RPMI7951 (cell line): ENCODE results near the gene TNS3. TPM values are rescaled to one million over a fixed set of nuclear protein-coding genes. Genes with fewer than 3 reads are reported as not detected.

Source experiments
- DNase-seq: peaks from one replicate; pipeline ENCODE4 v3.0.0-alpha.2; 2012; ENCODE audit warnings: low read depth
- total RNA-seq: library from RNA; depleted of rRNA; stranded (reverse); fragments of >200 nt; shearing (Covaris generic); gene quantifications from 2 replicates; pipeline ENCODE4 v1.2.3, GENCODE V29; 2014

Gene TNS3
- total RNA-seq, 1 experiment from 2014 or later, result 149 TPM

DNA sequence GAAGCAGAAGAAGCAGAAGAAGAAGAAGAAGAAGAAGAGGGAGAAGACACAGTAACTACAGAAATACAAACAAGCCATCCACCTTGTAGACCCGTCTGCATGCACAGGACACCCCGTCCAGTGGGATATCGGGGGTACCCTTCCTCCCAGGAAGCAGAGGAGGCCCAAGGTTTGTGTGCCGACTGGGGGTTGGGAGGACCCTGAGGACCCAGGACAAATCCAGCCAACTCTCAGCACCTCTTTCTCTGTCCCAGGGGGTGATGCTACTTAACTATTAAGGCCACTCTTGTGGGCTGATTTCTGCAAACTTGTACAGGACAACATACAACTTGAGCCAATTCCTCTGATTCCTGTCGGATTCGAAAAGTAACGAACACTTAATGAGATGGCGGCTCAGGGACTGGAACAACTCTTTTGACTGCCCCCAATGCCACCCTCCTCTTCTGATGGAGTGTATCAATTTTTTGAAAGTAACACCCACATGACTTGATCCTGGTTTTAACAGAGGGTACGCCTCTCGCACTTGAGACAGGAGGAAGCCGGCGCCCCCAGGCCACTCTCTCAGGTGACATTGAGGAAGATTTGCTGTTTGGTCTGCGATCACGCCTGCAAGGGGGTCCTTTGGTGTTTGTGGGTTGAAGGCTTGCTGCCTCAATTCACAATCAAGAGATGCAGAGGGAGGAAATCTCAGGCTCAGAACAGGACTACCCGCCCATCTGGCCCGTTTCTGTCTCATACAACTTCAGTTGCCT, 192.6 kb downstream of the TNS3 start:
- no peak for DNase-seq

DNA sequence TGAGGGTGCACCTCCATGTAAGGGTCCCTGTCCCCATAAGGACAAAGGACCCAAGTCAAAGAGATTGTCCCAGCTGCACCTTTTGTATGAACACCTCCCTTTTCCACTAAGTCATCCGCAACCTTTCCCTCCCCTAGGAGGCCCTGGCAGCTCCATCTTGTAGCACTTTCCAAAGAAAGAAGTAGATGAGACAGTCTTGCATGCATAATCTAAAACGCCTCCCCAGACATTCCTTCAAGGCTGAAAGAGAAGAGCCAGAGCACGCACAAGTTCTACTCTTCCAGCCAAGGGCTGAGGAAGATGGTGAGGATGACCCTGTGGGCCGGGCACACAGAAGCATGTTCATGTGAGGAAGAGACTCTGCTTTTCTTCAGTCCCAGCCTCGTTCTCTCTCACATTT, 194.4 kb downstream of the TNS3 start:
- no peak for DNase-seq

DNA sequence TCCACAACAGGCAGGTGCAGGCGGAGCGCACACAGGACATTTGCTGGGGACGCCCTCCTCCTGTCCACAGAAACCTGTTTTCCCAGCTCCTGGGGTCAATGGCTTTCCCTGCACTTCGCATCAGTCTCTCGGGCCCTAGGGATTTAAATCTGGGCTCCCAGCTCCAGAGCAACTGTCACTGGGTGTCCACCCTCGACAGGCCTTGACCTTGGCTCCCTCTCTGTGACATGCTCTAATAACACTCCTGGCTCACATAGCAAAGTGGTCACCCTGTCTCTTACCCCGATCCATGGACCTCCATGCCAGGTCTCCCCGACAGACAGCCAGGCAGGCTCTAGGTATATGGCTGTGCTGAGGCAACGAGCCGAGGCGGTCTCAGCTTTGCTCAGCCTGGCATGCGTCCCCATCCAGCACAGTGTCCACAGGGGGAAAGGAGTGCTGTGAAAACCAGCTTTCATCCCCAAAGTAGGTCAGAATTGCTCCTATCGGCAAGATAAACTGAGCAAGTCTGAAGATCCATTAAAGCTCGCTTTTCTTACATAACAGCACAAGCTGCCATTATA, 195.6 kb downstream of the TNS3 start:
- DNase-seq, result no peak

DNA sequence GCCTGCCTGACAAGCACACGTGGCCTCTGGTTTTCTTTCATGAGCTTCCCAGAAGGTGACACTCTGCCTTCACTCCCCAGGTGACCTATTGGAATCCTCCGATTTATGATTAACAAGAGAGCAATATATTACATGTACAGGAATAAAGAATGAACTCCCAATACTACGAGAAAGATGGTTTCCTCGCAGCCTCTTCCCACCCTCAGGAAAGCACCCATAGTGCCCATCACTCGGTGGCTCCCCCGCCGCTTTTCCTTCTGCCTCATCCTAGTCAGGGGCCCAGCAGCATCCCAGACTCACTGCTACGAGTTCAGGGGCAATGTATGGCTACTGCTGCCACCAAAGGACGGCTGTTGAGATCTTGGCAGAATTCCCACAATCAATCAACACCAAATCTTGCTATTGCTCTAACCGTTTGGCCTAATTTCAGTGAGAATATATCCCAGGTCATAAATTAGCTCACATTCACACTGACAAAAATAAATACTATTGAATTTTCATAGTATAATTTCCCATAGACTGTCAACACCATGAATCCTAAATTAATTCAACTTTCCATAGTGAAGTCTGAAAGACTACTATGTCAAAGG, 196.3 kb downstream of the TNS3 start:
- no peak for DNase-seq

DNA sequence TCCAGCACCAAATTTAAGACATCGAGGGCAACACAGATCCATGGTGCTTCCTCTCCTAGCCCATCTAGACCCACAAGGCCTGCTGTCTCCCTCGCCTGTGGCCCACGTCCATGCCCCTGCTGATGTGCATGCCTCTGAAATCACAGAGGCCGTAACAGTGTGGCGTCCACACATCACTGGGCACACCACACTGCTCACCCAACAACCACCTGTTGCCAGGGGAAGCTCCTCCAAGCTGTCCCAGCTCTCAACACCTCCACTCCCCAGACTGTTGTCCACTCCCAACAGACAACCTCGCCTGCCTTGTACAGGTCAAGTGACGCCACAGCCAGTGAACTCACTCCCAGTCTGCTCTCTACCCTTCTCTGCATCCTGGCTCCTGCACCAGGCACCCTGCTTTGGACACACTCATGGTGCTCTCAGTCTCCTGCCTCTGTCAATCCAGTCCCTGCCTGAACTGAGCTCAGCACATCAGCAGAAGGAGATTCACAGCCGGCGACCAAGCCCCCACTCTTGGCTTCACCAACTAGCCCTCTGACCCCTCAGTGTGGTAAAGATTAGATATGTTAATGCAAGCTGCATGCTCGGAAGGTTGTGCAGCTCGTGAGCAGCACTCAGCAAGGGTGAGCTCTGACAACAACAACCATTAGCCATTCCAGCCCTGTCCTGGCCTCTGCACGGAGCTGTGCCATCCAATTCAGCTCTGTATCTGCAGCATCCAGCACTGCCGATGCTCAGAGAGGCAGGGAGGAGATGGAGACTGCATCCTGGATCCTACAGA, 197.0 kb downstream of the TNS3 start:
- DNase-seq, result no peak

DNA sequence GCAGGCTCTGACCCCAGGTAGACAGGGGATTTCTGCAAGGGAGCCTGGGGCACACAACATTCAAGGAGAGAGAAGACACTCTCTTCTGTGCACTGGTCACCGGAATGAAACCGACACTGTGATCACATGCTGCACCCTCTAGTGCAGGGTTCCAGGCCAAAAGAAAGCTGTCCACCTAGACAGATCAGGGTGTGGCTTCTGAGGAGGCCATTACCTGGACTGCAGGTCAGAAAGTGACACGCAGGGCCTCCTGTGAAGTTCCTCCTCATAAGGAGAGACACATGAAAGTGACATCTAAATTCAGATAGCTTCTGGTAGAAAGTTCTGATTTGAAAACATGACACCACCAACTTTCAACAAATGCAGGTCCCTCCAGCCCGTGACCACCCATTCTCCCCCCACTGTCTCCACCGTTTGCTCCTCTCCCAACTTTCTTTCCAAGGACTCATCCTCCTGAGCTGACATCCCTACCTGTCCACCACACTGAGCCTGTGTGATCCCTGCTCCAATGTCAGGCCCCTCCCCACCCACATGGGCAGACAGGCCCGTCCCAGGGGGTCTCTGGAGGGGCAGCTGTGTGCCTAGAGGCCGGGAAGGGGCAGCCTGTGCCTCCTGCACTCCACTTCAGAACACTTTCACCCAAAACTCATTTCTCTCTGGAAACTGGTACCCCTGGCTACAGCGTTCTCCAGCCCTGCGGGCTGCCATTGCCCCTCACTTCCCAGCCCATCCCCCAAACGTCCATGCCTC, 198.0 kb downstream of the TNS3 start:
- DNase-seq, result no peak

DNA sequence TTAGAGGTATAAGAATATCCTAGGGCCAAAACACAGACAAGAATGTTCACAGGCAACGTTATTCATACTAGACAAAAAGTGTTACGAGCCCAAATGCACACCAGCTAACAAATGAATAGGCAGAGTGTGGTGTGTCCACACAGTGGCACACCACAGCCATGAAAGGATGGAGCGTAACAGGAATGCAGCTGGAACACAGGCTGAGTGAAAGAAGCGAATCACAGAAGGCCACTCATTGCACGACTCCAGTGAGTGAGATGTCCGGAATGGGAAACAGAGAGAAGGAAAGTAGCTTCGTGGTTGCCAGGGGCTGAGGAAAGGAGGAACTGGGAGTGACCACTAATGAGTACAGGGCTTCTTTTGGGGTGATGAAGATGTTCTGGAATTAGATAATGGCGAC, 198.8 kb downstream of the TNS3 start:
- DNase-seq, result peak; percentile 89

DNA sequence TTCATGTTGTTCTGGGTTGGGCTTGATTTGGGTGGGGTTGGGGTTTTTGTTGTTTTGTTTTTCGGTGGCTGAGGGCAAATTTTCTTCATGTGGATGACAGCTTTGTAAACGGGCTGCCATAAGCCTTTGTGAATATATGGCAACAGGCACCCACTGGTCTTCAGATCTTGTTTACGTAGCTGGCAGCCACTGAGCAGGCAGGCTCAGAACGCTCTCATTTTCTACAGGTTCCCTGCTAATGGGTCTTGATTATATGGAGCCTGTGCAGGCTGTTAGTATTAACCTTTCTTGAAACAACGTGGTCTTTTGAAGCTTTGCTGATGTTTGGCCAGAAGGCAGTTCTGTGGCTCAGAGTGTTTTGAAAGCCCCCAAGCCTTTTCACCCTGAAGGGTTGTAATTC, 199.7 kb downstream of the TNS3 start:
- DNase-seq, result no peak

DNA sequence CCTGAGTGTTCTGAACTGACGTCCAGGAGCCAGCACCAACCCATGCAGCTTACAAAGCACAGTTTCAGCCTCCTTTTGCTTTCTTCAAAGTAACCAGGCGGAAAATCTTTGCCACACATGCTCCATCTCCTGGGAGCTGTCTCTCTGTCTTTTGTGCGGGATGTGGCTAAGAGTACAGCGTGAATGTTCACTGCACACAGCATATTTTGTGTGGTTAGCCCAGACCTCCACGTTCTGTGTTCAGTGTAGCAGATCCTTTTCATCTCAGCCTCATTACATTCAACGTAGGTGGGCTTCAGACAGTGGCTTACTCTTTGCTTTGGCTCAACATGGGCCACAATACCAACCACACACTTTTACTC, 200.8 kb downstream of the TNS3 start:
- DNase-seq, result no peak

DNA sequence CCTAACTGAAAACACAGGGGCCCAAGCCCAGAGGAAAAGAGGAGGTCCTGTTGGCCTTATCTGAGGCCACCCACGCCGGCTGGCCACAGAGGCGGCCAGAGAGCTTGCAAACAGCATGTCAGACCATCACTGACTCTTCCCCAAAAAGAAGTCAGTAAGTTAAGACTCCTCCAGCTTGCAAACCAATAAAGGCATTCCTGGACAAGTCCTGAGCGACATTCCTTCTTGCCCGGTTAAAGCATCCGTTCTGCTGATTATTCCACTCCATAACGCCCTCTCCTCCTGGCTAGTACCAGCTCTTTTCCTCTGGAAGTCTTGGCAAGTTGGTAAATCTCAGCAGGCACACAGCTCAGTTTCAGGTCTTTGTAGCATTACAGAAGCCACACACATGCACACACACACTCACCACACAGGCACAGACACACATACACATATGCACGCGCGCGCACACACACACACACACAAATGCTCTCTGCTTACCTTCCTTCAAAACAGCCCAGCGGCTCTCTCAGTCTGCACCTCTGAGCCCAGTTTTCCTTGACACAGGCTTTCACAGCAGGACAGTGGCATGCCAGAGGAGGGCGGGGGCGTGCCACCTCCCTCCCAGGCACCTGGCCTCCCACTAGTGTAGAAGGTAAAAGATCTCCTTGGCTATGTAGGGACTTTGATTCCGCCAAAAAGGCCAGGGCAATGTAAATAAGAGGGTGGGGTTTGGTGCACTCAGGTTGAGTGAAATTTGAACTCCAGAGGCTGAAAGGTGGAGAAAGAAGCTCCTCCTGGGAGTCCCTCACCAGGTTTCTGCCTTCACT, 201.4 kb downstream of the TNS3 start:
- no peak for DNase-seq

DNA sequence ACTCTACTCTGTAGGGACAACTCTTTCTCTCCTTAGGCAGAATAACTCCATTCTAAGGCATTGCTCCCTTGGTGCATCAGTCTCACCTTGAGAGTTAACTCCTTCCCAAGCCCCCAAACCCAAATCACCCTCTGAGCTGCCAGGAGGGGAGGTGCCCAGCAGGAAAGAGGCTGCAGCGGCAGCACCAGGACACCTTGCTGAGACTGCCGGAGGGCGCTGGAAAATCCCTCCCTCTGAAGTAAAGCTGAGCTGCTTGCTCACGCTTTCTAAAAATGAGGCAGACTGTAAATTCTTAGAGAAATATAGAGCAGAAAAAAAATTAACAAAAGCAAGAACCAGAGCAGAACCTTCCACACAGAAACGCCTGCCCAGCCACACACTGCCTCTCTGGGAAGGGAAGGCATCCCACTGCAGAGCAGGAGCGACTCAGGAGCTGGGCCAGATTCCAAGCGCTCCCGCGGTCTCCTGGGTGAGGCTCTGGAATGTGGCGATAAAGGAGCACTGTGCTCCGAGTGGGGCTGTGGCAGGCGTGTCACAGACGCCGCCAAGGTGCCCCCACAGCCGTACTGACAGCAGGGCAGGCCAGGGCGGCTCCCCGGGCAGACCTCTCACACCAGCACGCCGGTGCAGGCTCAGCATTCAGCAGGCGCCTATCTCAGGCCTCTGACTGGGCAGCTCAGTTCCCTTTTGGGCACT, 202.1 kb downstream of the TNS3 start:
- DNase-seq, result peak; percentile 84

DNA sequence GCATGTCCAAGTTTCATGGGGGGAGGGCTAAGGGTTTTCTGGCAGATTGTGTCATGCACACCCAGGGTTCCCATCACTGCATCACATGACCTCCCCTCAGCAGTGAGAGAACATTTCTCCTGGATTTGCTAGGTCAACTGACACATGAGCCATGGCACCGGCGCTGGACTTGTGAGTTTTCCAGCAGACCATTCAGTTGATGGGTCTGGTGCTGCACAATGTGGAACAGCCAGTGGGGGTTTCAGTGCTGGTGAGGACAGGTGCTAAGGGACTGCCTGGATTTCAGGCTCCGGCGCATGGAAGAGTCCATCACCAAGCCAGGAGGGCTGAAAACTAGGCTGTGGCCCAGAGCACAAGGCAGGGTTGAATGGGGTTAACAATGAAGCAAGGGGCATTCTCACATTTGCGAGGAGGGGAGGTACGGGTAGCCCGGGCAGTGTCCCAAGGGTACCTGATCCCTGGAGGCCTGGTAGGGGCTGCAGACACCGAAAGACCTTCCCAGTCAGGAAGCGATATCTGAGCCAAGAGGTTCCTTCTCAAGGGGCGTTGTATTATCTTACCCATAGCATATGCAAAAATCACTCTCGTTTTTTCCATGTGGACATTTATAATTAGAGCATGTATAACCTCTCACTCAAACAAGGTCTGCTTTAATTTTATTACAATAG, 203.0 kb downstream of the TNS3 start:
- DNase-seq, result no peak

DNA sequence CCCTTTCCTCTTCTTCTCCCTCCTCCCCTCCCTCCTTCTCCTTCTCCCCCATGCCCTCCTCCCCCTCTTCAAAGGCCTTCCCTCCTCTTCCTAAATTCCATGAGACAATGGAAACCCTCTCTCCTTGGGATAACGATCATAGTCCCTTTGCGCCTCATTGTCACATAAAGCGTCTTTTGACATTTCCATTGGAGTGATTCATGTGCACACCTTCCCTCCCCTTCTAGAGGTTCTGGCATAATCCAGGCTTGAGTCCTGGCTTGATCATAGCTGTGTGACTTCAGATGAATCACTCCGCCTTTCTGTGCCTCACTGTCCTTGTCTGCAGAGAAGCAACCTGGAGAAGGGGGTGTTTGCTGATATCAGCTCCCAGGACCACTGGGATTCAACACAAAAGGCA, 204.2 kb downstream of the TNS3 start:
- DNase-seq, result no peak

DNA sequence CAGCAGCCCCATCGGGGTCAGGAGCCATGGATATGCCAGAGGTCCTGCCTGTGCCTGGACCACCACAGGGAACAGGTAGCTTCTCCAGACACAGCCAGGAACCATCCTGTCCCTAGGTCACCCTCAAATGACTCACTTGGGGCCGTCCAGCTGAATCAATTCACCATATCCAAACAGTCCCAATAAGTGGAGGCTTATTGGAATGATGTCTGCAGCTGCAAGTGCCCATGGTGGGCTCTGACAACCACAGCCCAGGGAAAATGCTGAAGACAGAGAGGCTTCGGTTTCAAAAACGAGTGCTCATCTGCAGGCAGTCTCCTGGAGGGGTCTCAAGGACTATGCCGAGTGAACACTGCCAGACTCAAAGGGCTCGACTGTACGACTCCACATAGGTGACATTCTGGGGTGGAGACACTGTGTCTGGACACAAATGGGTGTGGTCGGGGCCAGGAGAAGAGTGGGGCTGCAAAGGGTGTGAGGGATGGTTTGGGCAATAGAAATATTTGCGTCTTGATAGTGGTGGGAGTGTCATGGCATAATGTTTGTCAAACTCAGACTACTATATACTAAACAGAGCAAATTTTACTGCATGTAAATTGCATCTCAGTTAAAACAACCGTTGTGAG, 204.8 kb downstream of the TNS3 start:
- no peak for DNase-seq

DNA sequence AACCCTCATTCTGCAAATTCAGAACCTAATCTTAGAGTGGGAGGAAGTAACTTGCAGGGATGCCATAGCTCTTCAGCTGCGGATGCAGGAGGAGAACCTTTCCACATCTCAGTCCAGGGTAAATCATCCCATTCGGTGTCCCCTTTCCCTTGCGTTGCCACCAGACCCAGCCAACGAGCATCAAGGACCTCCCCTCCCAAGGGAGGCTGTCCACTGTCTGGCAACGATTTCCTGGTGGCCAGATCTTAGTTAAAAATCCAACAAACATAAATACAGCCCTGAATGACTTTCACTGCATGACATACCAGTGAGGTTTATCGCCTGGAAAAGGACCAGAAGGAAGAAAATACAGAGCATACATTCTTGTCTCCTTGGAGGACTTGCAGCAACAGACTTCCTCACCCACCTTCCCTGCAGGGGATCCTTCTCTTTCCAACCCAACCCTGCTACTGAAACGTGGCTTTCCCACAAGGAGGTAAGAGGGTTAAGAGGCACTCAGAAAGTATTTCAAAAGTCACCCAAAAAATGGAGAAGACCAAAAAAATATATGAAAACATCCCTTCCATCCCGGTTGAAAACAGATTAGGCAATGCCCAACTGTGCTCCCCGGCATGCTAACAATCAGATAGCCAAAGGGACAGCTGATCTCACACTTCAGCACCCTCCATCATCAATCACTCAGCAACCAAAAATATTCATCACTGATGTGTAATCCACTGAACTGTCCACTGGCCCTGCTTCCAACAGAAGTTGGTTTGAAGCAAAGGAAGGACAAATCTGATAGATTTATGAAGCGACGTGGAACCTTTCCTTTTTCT, 206.6 kb downstream of the TNS3 start:
- no peak for DNase-seq

DNA sequence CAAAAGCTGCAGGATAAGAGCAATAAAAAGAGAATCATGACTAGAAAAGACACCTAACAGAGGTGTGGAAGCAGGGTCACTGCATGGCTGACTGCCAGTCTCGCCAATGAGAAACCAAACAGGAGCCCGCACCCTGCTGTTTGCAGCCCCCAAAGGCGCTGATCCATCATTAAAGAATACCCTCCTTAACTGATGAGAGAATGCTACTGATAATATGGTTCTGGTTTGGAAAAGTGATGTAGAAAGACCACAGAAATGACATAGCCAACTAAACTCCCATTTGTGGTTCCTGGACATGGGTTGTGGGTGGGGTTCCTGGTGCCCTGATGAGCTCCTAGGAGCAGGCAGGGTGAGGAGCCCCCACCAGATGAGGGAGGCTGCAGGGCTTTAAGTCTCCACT, 207.4 kb downstream of the TNS3 start:
- no peak for DNase-seq

DNA sequence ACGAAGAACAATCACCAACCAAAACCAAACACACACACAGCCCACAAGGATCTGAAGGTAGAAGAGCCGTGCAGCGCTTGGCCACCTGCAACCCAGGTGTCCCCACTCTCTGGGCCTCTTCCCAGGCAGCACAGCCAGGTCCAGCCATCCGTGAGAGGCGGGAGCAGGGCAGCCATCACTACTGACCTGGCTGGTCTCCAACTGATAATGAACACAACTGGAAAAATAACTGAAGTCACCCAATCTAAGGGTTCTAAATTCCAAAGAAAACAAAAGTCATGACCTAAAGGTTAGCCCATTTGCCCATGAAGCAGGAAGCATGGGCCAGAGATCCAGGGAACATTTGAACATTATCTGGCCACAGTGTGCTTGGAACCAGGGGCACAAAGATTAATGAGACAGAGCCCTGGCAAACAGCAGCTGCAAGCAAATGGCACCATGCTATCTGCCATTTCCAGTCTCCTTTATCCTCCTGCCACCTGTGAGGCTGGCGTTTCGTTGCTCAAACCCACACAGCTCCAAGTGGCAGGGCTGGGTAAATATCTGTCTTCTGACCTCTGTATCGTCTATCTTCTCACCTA, 207.9 kb downstream of the TNS3 start:
- DNase-seq, result no peak

DNA sequence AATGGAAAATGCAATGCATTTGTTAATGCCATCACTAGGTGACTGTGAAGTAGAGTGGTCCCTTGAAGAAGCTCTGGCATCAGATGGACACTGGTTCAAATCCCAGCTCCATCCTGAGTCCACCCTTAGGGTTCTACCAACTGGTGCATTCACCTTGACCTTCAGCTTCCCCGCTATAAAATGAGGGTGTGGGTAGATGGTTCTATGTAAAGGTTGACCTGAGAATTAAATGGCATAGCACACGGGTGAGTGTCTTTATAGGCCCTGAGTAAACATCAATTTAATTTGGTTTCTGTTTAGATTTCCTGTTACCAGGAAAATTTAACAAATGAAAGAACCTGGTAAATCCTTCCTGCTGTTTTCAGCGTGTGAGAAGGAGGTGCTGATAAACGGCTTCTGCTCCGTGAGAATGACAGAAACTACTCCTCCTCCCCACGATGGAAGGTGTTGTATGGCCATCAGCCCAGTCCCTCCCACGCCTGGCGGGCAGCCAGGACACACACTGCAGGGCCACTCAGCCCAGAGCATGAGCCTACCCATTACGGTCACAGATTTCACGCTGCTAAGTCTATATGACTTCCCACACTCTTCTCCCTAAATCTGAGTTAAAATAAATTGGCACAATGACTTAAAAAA, 210.1 kb downstream of the TNS3 start:
- DNase-seq, result peak; percentile 59
